Stomach smooth muscle (tissue), 2 donors: ENCODE results near the gene MAP1LC3B2.
"Not testable (repeated sequence)": the region's sequence is repeated elsewhere in the genome, so short reads cannot be mapped to it uniquely, and the experiment has no call there.

ENCODE experiments used
- H3K27ac ChIP-seq: one replicate; pipeline ENCODE4 v1.7.0; 2013; ENCODE audit warnings: mild to moderate bottlenecking, low read length, inconsistent platforms
- H3K27me3 ChIP-seq, 2 donors: one replicate each; pipeline ENCODE4 v1.7.0; 2013; ENCODE audit warnings: low read length in 2 of 2; ENCODE audit not compliant: insufficient read depth in 2 of 2, control insufficient read depth in 1 of 2
- H3K36me3 ChIP-seq, 2 donors: one replicate each; pipeline ENCODE4 v1.7.0; 2013; ENCODE audit warnings: low read length in 2 of 2; ENCODE audit not compliant: control insufficient read depth in 2 of 2, insufficient read depth in 2 of 2
- H3K4me1 ChIP-seq: one replicate; pipeline ENCODE4 v1.7.0; 2013; ENCODE audit warnings: low read length; ENCODE audit not compliant: control insufficient read depth, insufficient read depth
- H3K4me3 ChIP-seq, 2 donors: one replicate each; pipeline ENCODE4 v1.7.0; 2013; ENCODE audit warnings: low read length in 2 of 2
- H3K9ac ChIP-seq, 2 donors: one replicate each; pipeline ENCODE4 v1.7.0; 2013; ENCODE audit warnings: low read length in 2 of 2, mild to moderate bottlenecking in 1 of 2
- H3K9me3 ChIP-seq, 2 donors: one replicate each; pipeline ENCODE4 v1.7.0; 2013; ENCODE audit warnings: low read length in 2 of 2; ENCODE audit not compliant: control insufficient read depth in 2 of 2
- donor health status: healthy.
- donor health status: Pancreatic carcinoma.

MAP1LC3B2 gene

DNA sequence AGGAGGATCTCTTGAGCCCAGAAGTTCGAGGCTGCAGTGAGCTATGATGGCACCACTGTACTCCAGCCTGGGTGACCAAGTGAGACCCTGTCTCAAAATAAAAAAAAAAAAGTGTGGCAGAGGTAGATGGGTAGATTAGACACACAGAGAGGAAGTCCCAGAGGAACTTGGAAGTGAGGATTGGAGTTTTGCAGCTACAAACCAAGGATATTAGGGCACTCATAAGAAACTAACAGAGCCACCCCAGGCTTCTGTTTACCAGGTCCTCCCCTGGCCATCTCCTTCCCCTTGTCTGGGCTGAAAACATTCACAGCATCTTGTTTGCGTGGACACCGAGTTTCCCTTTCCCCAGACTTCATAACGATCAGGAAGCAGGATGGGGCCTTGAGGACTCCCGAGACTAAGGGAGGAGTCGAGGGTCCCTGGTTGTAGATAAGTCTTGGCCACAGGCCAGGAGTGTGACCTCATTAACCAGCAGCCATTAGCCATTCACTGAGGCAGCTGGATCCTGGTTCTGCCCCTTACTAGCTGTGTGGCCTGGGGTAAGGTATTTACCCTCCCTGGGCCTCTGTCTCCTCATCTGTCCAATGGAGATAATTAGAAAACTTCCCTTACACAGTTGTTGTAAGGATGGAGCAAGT, 2.1 kb downstream of the MAP1LC3B2 start:
- no peaks in the 10 kb centered on the region for H3K36me3 ChIP-seq
- no peak overlapping the region for H3K27ac ChIP-seq
- peaks cover 4% of the 10 kb centered on the region for H3K4me1 ChIP-seq
- H3K9ac ChIP-seq, result no peak overlapping the region
- no peaks in the 10 kb centered on the region for H3K27me3 ChIP-seq
- H3K4me3 ChIP-seq, result no peak overlapping the region
- H3K9me3 ChIP-seq, result no peaks in the 10 kb centered on the region

DNA sequence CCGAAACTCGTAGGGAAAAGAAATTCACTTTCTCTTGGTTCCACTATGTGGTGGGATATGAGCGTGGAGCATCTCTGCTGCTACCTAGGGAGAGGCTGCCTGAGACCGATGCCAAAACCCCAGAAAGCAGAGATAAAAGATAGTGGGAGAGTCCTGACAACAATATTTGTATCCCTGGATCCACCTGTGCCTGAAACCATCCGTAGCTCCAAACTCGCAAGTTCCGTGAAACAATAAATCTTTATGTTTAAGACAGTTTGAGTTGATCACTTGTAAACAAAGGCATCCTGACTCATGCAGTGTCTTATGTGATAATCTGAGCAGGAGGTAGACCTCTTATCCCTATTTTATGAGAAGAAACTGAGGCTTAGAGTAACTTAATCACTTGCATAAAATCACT, 2.9 kb downstream of the MAP1LC3B2 start:
- Histone ChIP-seq H3K27ac (no peak overlapping the region), H3K36me3 (no peaks in the 10 kb centered on the region), H3K27me3 (no peaks in the 10 kb centered on the region), H3K4me3 (no peak overlapping the region), H3K4me1 (peaks cover 4% of the 10 kb centered on the region), H3K9me3 (no peaks in the 10 kb centered on the region), H3K9ac (no peak overlapping the region)

- Histone ChIP-seq H3K4me1 (peaks cover 4% of the 10 kb centered on the region), H3K27me3 (no peaks in the 10 kb centered on the region), H3K36me3 (no peaks in the 10 kb centered on the region), H3K4me3 (no peak overlapping the region), H3K27ac (no peak overlapping the region), H3K9ac (no peak overlapping the region), H3K9me3 (no peaks in the 10 kb centered on the region)
These were observed 4.1 kb downstream of the MAP1LC3B2 start for GRCh38 chr12:116563262-116563661.

GRCh38 chr12:116564080-116564479, 4.9 kb downstream of the MAP1LC3B2 start:
- Histone ChIP-seq H3K27me3 (no peaks in the 10 kb centered on the region), H3K4me1 (peaks cover under 1% of the 10 kb centered on the region), H3K9me3 (no peaks in the 10 kb centered on the region), H3K27ac (no peak overlapping the region), H3K4me3 (no peak overlapping the region), H3K9ac (no peak overlapping the region), H3K36me3 (no peaks in the 10 kb centered on the region)

DNA sequence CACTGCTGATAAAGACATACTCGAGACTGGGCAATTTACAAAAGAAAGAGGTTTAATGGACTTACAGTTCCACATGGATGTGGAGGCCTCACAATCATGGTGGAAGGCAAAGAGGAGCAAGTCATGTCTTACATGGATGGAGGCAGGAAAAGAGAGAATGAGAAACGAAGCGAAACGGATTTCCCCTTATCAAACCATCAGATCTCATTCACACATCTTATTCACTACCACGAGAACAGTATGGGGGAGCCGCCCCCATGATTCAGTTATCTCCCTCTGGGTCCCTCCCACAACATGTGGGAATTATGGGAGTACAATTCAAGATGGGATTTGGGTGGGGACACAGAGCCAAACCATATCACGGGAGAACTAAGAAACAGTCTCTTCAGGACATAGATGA, 6.0 kb downstream of the MAP1LC3B2 start:
- H3K9ac ChIP-seq, H3K27me3 ChIP-seq, H3K36me3 ChIP-seq, H3K4me1 ChIP-seq, H3K4me3 ChIP-seq, H3K9me3 ChIP-seq, H3K27ac ChIP-seq: not testable (repeated sequence)

DNA sequence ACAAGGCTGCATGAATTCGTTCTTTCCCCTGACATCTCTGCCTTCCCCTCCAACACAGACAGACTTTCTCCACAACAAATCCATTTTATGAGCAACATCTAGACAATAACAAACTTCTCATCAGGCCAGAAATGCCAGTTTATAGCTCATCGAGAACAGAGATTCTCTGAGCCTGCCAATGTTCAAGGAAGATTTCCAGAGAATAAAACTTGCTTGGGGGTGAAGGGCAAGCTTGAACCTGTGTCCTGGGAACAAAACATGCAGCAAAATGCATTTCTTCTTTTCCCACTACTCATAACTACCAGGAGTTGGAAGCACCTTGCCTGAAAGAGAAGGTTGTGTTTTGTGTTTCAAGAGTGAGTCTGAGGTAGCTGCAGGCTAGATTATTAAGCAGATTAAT, 6.8 kb downstream of the MAP1LC3B2 start:
- no peaks in the 10 kb centered on the region for H3K36me3 ChIP-seq
- H3K9ac ChIP-seq, result no peak overlapping the region
- no peak overlapping the region for H3K27ac ChIP-seq
- no peak overlapping the region for H3K4me3 ChIP-seq
- H3K9me3 ChIP-seq, result no peaks in the 10 kb centered on the region
- H3K27me3 ChIP-seq, result no peaks in the 10 kb centered on the region
- H3K4me1 ChIP-seq, result no peaks in the 10 kb centered on the region

GRCh38 chr12:116568203-116568602, 9.0 kb downstream of the MAP1LC3B2 start:
- Histone ChIP-seq H3K36me3 (no peaks in the 10 kb centered on the region), H3K27me3 (no peaks in the 10 kb centered on the region), H3K4me1 (no peaks in the 10 kb centered on the region), H3K4me3 (no peak overlapping the region), H3K9me3 (no peaks in the 10 kb centered on the region), H3K27ac (no peak overlapping the region), H3K9ac (no peak overlapping the region)

- H3K9me3 ChIP-seq, result no peaks in the 10 kb centered on the region
- no peak overlapping the region for H3K4me3 ChIP-seq
- H3K9ac ChIP-seq, result no peak overlapping the region
- no peaks in the 10 kb centered on the region for H3K4me1 ChIP-seq
- no peaks in the 10 kb centered on the region for H3K27me3 ChIP-seq
- no peak overlapping the region for H3K27ac ChIP-seq
- no peaks in the 10 kb centered on the region for H3K36me3 ChIP-seq
These were observed 11.9 kb downstream of the MAP1LC3B2 start for GRCh38 chr12:116571089-116571488.

- Histone ChIP-seq H3K27ac (no peak overlapping the region), H3K36me3 (no peaks in the 10 kb centered on the region), H3K27me3 (no peaks in the 10 kb centered on the region), H3K9me3 (no peaks in the 10 kb centered on the region), H3K4me1 (no peaks in the 10 kb centered on the region), H3K9ac (no peak overlapping the region), H3K4me3 (no peak overlapping the region)
These were observed 14.6 kb downstream of the MAP1LC3B2 start for GRCh38 chr12:116573776-116574175.

DNA sequence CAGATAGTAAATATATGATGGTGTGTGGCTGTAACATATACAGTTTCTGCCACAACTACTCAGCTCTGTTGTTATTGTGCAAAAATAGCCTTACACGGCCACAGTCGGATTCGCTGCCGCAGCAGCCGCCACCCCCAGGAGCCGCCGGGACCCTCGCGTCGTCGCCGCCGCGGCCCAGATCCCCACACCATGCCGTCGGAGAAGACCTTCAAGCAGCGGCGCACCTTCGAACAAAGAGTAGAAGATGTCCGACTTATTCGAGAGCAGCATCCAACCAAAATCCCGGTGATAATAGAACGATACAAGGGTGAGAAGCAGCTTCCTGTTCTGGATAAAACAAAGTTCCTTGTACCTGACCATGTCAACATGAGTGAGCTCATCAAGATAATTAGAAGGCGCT, 16.6 kb downstream of the MAP1LC3B2 start:
- H3K27ac ChIP-seq, H3K4me1 ChIP-seq, H3K4me3 ChIP-seq, H3K9ac ChIP-seq, H3K36me3 ChIP-seq, H3K27me3 ChIP-seq, H3K9me3 ChIP-seq: not testable (repeated sequence)

GRCh38 chr12:116577154-116577561, 18.0 kb downstream of the MAP1LC3B2 start:
- Histone ChIP-seq H3K4me3 (no peak overlapping the region), H3K36me3 (no peaks in the 10 kb centered on the region), H3K27me3 (no peaks in the 10 kb centered on the region), H3K9me3 (no peaks in the 10 kb centered on the region), H3K4me1 (no peaks in the 10 kb centered on the region), H3K9ac (no peak overlapping the region), H3K27ac (no peak overlapping the region)
